ENCODE data around the gene PLEKHA6. TPM values are rescaled to one million over a fixed set of nuclear protein-coding genes. Genes with fewer than 3 reads are reported as not detected.

The PLEKHA6 gene
- total RNA-seq, 4 donors from 2014 or later, result 4.3 to 13.2 (median 7.7) TPM

DNA sequence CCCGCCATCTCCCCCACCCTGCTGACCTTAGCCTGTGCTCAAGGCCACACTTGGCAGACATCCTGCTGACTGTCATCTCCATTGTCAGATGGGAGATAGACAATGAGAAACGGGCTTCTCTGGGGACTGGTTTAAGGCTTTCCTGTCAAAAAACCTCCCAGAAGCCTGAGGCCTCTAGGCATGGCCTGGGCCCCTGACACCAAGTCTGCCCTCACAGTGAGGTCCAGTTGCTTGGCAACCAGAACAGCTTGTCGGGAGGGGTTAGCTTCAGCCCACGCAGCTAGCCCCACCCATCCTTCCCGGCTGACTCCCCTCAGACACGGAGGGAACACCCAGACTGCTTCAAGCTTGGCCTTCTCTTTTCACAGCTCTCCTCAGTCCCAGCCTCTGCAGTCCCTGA lies 11.0 kb downstream of the PLEKHA6 start:
- TF ChIP-seq POLR2A (IDR thresholded peaks at IDR 0.05), result no peak
- TF ChIP-seq, protein P1, sequence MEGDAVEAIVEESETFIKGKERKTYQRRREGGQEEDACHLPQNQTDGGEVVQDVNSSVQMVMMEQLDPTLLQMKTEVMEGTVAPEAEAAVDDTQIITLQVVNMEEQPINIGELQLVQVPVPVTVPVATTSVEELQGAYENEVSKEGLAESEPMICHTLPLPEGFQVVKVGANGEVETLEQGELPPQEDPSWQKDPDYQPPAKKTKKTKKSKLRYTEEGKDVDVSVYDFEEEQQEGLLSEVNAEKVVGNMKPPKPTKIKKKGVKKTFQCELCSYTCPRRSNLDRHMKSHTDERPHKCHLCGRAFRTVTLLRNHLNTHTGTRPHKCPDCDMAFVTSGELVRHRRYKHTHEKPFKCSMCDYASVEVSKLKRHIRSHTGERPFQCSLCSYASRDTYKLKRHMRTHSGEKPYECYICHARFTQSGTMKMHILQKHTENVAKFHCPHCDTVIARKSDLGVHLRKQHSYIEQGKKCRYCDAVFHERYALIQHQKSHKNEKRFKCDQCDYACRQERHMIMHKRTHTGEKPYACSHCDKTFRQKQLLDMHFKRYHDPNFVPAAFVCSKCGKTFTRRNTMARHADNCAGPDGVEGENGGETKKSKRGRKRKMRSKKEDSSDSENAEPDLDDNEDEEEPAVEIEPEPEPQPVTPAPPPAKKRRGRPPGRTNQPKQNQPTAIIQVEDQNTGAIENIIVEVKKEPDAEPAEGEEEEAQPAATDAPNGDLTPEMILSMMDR (IDR thresholded peaks at IDR 0.05 in 4 of 5, conservative IDR thresholded peaks at IDR 0.05 in 1 of 5), result no peak
- intact Hi-C loops (cut with DNase I; ENCODE audit: low total_unique reads), result no loop called here
- peak; percentile 61 to 70 for ATAC-seq
- DNase-seq, result peak in 1 of 2 donors; percentile 40
- no peaks in the 10 kb centered on the region for H3K4me1 ChIP-seq
- H3K4me3 ChIP-seq, result no peak overlapping the region
- H3K36me3 ChIP-seq, result no peaks in the 10 kb centered on the region
- H3K27me3 ChIP-seq, result peaks cover 0 to 8% (median 0%) of the 10 kb centered on the region in 3 donors
- in situ Hi-C loops (cut with MboI; ENCODE audit: low sequenced_read_pairs in 4 of 4), result no loop called here
- peak overlapping the region in 3 of 4 donors; percentile 31 to 57 (median 55) for H3K27ac ChIP-seq
- no peaks in the 10 kb centered on the region for H3K9me3 ChIP-seq

DNA sequence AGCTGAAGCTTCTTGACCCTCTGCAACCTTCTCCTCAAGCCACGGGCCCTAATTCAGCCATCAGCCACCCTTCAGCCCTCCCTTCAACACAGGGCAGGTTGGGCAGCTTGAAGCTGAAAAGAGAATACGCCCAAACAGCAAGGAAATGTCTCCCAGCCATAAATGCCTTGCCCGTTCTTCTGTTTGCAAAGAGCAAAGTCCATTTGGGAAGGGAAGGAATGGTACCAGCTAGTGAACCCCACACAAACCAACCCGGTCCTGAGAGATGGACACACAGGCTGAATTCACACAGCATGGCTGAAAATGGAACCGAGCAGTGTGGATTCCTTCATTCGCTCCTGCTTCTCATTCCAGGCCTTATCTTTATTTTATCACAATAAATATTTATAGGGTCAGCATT lies 11.5 kb downstream of the PLEKHA6 start:
- in situ Hi-C loops (cut with MboI; ENCODE audit: low sequenced_read_pairs in 4 of 4), result no loop called here
- no peak for DNase-seq
- H3K4me3 ChIP-seq, result no peak overlapping the region
- intact Hi-C loops (cut with DNase I; ENCODE audit: low total_unique reads), result no loop called here
- no peak for ATAC-seq
- H3K27ac ChIP-seq, result peak overlapping the region in 3 of 4 donors; percentile 31 to 57 (median 55)
- TF ChIP-seq POLR2A (IDR thresholded peaks at IDR 0.05), result no peak
- TF ChIP-seq, protein P1 (IDR thresholded peaks at IDR 0.05 in 4 of 5, conservative IDR thresholded peaks at IDR 0.05 in 1 of 5), result no peak
- H3K9me3 ChIP-seq, result no peaks in the 10 kb centered on the region
- peaks cover 0 to 8% (median 0%) of the 10 kb centered on the region in 3 donors for H3K27me3 ChIP-seq
- no peaks in the 10 kb centered on the region for H3K4me1 ChIP-seq
- no peaks in the 10 kb centered on the region for H3K36me3 ChIP-seq

- no peak for TF ChIP-seq POLR2A (IDR thresholded peaks at IDR 0.05)
- TF ChIP-seq, protein P1 (IDR thresholded peaks at IDR 0.05 in 4 of 5, conservative IDR thresholded peaks at IDR 0.05 in 1 of 5), result no peak
- Histone ChIP-seq H3K36me3 (no peaks in the 10 kb centered on the region), H3K27me3 (peaks cover 0 to 8% (median 0%) of the 10 kb centered on the region in 3 donors), H3K9me3 (no peaks in the 10 kb centered on the region), H3K4me1 (no peaks in the 10 kb centered on the region), H3K4me3 (no peak overlapping the region), H3K27ac (no peak overlapping the region)
- DNase-seq, result no peak
- ATAC-seq, result no peak
- intact Hi-C loops (cut with DNase I; ENCODE audit: low total_unique reads) (no loop called here), in situ Hi-C loops (cut with MboI; ENCODE audit: low sequenced_read_pairs in 4 of 4) (no loop called here)
These were observed 13.6 kb downstream of the PLEKHA6 start for GRCh38 chr1:204345941-204346645.

GRCh38 chr1:204345438-204345841 lies 14.3 kb downstream of the PLEKHA6 start:
- intact Hi-C loops (cut with DNase I; ENCODE audit: low total_unique reads), result no loop called here
- in situ Hi-C loops (cut with MboI; ENCODE audit: low sequenced_read_pairs in 4 of 4), result no loop called here
- ATAC-seq (no peak), DNase-seq (no peak)
- H3K36me3 ChIP-seq, result no peaks in the 10 kb centered on the region
- no peak overlapping the region for H3K27ac ChIP-seq
- TF ChIP-seq, protein P1 (IDR thresholded peaks at IDR 0.05 in 4 of 5, conservative IDR thresholded peaks at IDR 0.05 in 1 of 5), result no peak
- TF ChIP-seq POLR2A (IDR thresholded peaks at IDR 0.05), result no peak
- no peaks in the 10 kb centered on the region for H3K9me3 ChIP-seq
- no peaks in the 10 kb centered on the region for H3K4me1 ChIP-seq
- H3K4me3 ChIP-seq, result no peak overlapping the region
- H3K27me3 ChIP-seq, result peaks cover 0 to 3% (median 0%) of the 10 kb centered on the region in 3 donors
